Esophagus muscularis mucosa (tissue), 3 donors: ENCODE data around the gene VCL.

ENCODE experiments used
- POLR2AphosphoS5 ChIP-seq, 2 donors: sonication (generic); formaldehyde crosslinking; IDR thresholded peaks; one replicate each; pipeline ENCODE4 v1.6.1; 2017; ENCODE audit warnings: antibody characterized with exemption in 2 of 2
- TF ChIP-seq, protein P1 (sequence below), 3 experiments: fragments of 200-600 bp in 2 of 3; fragments of 450-650 bp in 1 of 3; sonication (generic) in 2 of 3; IDR thresholded peaks; one replicate each; pipeline ENCODE4 v1.5.1; 2017 to 2019; ENCODE audit warnings: antibody characterized with exemption in 3 of 3, mild to moderate bottlenecking in 2 of 3, moderate library complexity in 1 of 3

DNA sequence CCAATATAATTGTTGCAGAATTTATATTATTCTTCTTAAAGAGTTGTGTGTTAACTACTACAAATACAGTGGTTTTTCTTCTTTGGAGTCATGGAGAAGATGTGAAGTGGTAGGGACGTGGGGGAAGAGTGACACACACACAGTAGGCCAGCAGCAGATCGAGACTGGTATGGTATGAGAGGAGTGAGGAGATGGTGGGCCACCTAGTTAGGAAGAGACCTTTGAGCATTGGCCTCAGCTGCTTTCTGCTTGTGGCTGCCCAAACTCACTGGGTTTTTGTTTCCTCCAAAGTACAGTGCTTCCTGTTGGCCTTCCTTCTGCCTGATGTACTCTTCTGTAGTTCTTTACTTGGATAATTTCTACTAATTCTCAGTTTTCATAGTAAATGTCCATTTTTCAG is 14.6 kb downstream of the VCL start:
- TF ChIP-seq, protein P1, sequence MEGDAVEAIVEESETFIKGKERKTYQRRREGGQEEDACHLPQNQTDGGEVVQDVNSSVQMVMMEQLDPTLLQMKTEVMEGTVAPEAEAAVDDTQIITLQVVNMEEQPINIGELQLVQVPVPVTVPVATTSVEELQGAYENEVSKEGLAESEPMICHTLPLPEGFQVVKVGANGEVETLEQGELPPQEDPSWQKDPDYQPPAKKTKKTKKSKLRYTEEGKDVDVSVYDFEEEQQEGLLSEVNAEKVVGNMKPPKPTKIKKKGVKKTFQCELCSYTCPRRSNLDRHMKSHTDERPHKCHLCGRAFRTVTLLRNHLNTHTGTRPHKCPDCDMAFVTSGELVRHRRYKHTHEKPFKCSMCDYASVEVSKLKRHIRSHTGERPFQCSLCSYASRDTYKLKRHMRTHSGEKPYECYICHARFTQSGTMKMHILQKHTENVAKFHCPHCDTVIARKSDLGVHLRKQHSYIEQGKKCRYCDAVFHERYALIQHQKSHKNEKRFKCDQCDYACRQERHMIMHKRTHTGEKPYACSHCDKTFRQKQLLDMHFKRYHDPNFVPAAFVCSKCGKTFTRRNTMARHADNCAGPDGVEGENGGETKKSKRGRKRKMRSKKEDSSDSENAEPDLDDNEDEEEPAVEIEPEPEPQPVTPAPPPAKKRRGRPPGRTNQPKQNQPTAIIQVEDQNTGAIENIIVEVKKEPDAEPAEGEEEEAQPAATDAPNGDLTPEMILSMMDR (IDR thresholded peaks at IDR 0.05): no peak
- no peak for TF ChIP-seq POLR2AphosphoS5 (IDR thresholded peaks at IDR 0.05)
